Activated B cell treated with CpG ODN at 0.5 μM for 24 hours (primary cell): ENCODE measurements around the gene ATF6B. TPM values are rescaled to one million over a fixed set of nuclear protein-coding genes. Genes with fewer than 3 reads are reported as not detected.

Experiments used
- ATAC-seq: fragments of 200-7000 bp; cut with Tn5 transposase; one replicate; pipeline ENCODE4 v1.10.0; 2021; ENCODE audit warnings: low read depth, mild to moderate bottlenecking, moderate library complexity
- CTCF ChIA-PET: fragments of 350-600 bp; sonication (Branson Sonifier 250); formaldehyde crosslinking; loops from one replicate; lab custom pipeline; 2021; ENCODE audit warnings: antibody characterized with exemption; lab: Charles Lee
- POLR2A ChIA-PET: fragments of 350-600 bp; sonication (Branson Sonifier 250); formaldehyde crosslinking; loops from one replicate; lab custom pipeline; 2021; ENCODE audit warnings: antibody characterized with exemption; lab: Charles Lee
- DNase-seq: peaks from one replicate; pipeline ENCODE4 v3.0.0; 2022
- H3K27ac Mint-ChIP-seq: one replicate; pipeline ENCODE4 v1.8.0; 2020; ENCODE audit warnings: mixed read lengths
- H3K27me3 Mint-ChIP-seq: one replicate; pipeline ENCODE4 v1.8.0; 2021; ENCODE audit warnings: mixed read lengths
- H3K36me3 Mint-ChIP-seq: one replicate; pipeline ENCODE4 v1.8.0; 2021; ENCODE audit warnings: low read depth, mixed read lengths
- H3K4me1 Mint-ChIP-seq: one replicate; pipeline ENCODE4 v1.8.0; 2021; ENCODE audit warnings: mixed read lengths
- H3K4me3 Mint-ChIP-seq: one replicate; pipeline ENCODE4 v1.8.0; 2020; ENCODE audit warnings: mild to moderate bottlenecking, mixed read lengths
- H3K9me3 Mint-ChIP-seq: one replicate; pipeline ENCODE4 v1.8.0; 2020; ENCODE audit warnings: mixed read lengths
- CTCF ChIP-seq: fragments of 200-600 bp; IDR thresholded peaks from one replicate; pipeline ENCODE4 v1.8.0; 2022; ENCODE audit warnings: antibody characterized with exemption, mild to moderate bottlenecking
- intact Hi-C: fragments of 100-400 bp; cut with micrococcal nuclease; formaldehyde crosslinking; loops from one replicate; pipeline ENCODE4 v1.15.1; 2024
- total RNA-seq: library from RNA; stranded (reverse); gene quantifications from 2 replicates; pipeline ENCODE4 v1.2.3, GENCODE V29; 2022

Gene ATF6B
- total RNA-seq, 1 donor from 2014 or later, result 148 TPM

GRCh38 chr6:32073613-32074012, 54.4 kb downstream of the ATF6B start:
- TF ChIP-seq CTCF, result no peak
- H3K4me1 Mint-ChIP-seq, result no peaks in the 10 kb centered on the region
- H3K27ac Mint-ChIP-seq, result no peak overlapping the region
- POLR2A ChIA-PET, result no interaction called here
- ATAC-seq, result no peak
- CTCF ChIA-PET, result no interaction called here
- H3K36me3 Mint-ChIP-seq, result no peaks in the 10 kb centered on the region
- intact Hi-C loops, result no loop called here
- no peak for DNase-seq
- peaks cover 4% of the 10 kb centered on the region for H3K27me3 Mint-ChIP-seq
- H3K9me3 Mint-ChIP-seq, result no peaks in the 10 kb centered on the region
- no peak overlapping the region for H3K4me3 Mint-ChIP-seq

DNA sequence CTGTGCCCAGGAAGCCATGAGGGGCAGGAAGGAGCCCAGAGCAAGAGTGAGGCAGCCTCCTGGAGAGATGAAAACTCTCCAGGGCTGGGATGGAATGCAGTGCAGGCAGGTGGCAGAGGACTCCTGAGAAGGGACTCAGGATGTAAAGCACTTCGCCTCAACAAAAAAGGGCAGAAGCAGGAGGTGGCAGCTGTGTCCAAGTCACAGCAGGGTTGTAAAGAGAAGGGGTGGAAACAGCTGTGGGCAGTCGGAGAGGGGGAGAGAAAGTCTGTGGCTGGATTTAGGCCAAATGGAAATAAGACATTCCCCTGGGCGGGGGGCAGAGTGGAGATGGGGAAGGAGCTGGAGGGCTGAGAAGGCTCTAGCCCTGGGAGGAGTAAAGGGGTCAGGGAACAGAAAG, 54.9 kb downstream of the ATF6B start:
- Mint-ChIP-seq H3K4me3 (no peak overlapping the region), H3K36me3 (no peaks in the 10 kb centered on the region), H3K4me1 (no peaks in the 10 kb centered on the region), H3K27ac (no peak overlapping the region), H3K27me3 (peaks cover 4% of the 10 kb centered on the region), H3K9me3 (no peaks in the 10 kb centered on the region)
- POLR2A ChIA-PET, result no interaction called here
- no peak for TF ChIP-seq CTCF
- intact Hi-C loops, result no loop called here
- CTCF ChIA-PET, result no interaction called here
- DNase-seq, result no peak
- ATAC-seq, result no peak

GRCh38 chr6:32070814-32071543, 57.1 kb downstream of the ATF6B start:
- intact Hi-C loops, result no loop called here
- POLR2A ChIA-PET, result no interaction called here
- no peak for TF ChIP-seq CTCF
- Mint-ChIP-seq H3K4me3 (no peak overlapping the region), H3K9me3 (no peaks in the 10 kb centered on the region), H3K36me3 (no peaks in the 10 kb centered on the region), H3K4me1 (no peaks in the 10 kb centered on the region), H3K27me3 (peaks cover 4% of the 10 kb centered on the region), H3K27ac (no peak overlapping the region)
- CTCF ChIA-PET, result no interaction called here
- ATAC-seq (no peak), DNase-seq (no peak)

GRCh38 chr6:32069878-32070515, 58.0 kb downstream of the ATF6B start:
- CTCF ChIA-PET, result no interaction called here
- Mint-ChIP-seq H3K27ac (no peak overlapping the region), H3K4me1 (no peaks in the 10 kb centered on the region), H3K4me3 (no peak overlapping the region), H3K9me3 (no peaks in the 10 kb centered on the region), H3K27me3 (peaks cover 4% of the 10 kb centered on the region), H3K36me3 (no peaks in the 10 kb centered on the region)
- POLR2A ChIA-PET, result no interaction called here
- ATAC-seq (no peak), DNase-seq (no peak)
- no peak for TF ChIP-seq CTCF
- intact Hi-C loops, result no loop called here

DNA sequence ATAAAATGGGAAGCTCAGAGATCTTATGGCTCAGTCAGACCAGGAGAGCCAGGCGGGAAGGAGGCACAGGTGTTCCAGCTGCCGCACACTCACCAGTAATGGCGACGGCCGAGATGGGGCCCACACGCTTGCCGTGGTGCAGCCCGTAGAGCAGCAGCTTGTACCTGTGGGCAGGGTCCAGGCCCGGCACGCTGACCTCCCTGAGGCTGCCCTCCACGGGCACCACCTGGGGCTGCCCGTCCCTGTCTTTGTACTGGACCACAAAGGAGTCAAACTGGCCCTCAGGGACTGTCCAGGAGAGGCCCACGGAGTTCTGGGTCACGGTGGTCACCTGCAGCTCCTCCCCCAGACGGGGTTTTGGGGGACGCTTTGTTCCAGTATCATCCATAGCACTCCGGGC, 58.6 kb downstream of the ATF6B start:
- POLR2A ChIA-PET, result no interaction called here
- Mint-ChIP-seq H3K36me3 (no peaks in the 10 kb centered on the region), H3K4me3 (no peak overlapping the region), H3K27me3 (peaks cover 4% of the 10 kb centered on the region), H3K4me1 (no peaks in the 10 kb centered on the region), H3K27ac (no peak overlapping the region), H3K9me3 (no peaks in the 10 kb centered on the region)
- TF ChIP-seq CTCF, result no peak
- DNase-seq, result no peak
- CTCF ChIA-PET, result no interaction called here
- ATAC-seq, result no peak
- intact Hi-C loops, result no loop called here
